GM21737 (cell line): ENCODE measurements around the gene ZNF248.
"Not testable (repeated sequence)": the region's sequence is repeated elsewhere in the genome, so short reads cannot be mapped to it uniquely, and the experiment has no call there.

Experiments used
- ATAC-seq: cut with Tn5 transposase; IDR thresholded peaks from one replicate; pipeline ENCODE4 v1.9.1; 2021; ENCODE audit warnings: mild to moderate bottlenecking, moderate library complexity; ENCODE audit not compliant: unreplicated experiment

Gene ZNF248

GRCh38 chr10:37857287-37858211 is at the start of gene ZNF248:
Gene ZNF248 (minus strand): TSS chr10:37857610. CDS start chr10:37856310, 1,300 bp downstream.
- ATAC-seq: peak; percentile 96

GRCh38 chr10:37906382-37906781 is 49.0 kb upstream of the ZNF248 start:
- no peak for ATAC-seq

- no peak for ATAC-seq
Observed at GRCh38 chr10:37896436-37896835, 39.0 kb upstream of the ZNF248 start.

GRCh38 chr10:37895674-37896073 is 38.3 kb upstream of the ZNF248 start:
- no peak for ATAC-seq

GRCh38 chr10:37885850-37886249 is 28.4 kb upstream of the ZNF248 start:
- ATAC-seq: no peak

- no peak for ATAC-seq
Observed at GRCh38 chr10:37872955-37873354, 15.5 kb upstream of the ZNF248 start.

GRCh38 chr10:37872283-37872682 is 14.9 kb upstream of the ZNF248 start:
- ATAC-seq: no peak

GRCh38 chr10:37871568-37872251 is 14.3 kb upstream of the ZNF248 start:
- ATAC-seq: no peak

GRCh38 chr10:37871143-37871542 is 13.7 kb upstream of the ZNF248 start:
- ATAC-seq: no peak

- no peak for ATAC-seq
Observed at GRCh38 chr10:37868796-37869195, 11.4 kb upstream of the ZNF248 start.

GRCh38 chr10:37865957-37866803 is 8.8 kb upstream of the ZNF248 start:
- no peak for ATAC-seq

- ATAC-seq: no peak
Observed at GRCh38 chr10:37865264-37865663, 7.9 kb upstream of the ZNF248 start.

GRCh38 chr10:37860494-37861190 is 3.2 kb upstream of the ZNF248 start:
- ATAC-seq: no peak

GRCh38 chr10:37859270-37859669 is 1.9 kb upstream of the ZNF248 start:
- not testable (repeated sequence) for ATAC-seq

- ATAC-seq: peak; percentile 25
Observed at GRCh38 chr10:37856881-37857286, 526 bp downstream of the ZNF248 start.

GRCh38 chr10:37855636-37856035 is 1.8 kb downstream of the ZNF248 start:
- ATAC-seq: no peak

GRCh38 chr10:37854626-37855025 is 2.8 kb downstream of the ZNF248 start:
- ATAC-seq: no peak

- no peak for ATAC-seq
Observed at GRCh38 chr10:37844644-37845043, 12.8 kb downstream of the ZNF248 start.

- ATAC-seq: no peak
Observed at GRCh38 chr10:37839243-37839642, 18.2 kb downstream of the ZNF248 start.

- ATAC-seq: no peak
Observed at GRCh38 chr10:37831495-37832333, 25.7 kb downstream of the ZNF248 start.
